ENCODE results near the gene BRS3. TPM values are rescaled to one million over a fixed set of nuclear protein-coding genes. Genes with fewer than 3 reads are reported as not detected.

The BRS3 gene
- not detected in 5 replicates for total RNA-seq (2022; extraction: Qiagen RNA extraction; ENCODE audit: low read depth)

GRCh38 chrX:136487647-136488046 lies at the start of gene BRS3:
Gene BRS3 (plus strand): TSS chrX:136487947. CDS start chrX:136488115, 168 bp downstream.

DNA sequence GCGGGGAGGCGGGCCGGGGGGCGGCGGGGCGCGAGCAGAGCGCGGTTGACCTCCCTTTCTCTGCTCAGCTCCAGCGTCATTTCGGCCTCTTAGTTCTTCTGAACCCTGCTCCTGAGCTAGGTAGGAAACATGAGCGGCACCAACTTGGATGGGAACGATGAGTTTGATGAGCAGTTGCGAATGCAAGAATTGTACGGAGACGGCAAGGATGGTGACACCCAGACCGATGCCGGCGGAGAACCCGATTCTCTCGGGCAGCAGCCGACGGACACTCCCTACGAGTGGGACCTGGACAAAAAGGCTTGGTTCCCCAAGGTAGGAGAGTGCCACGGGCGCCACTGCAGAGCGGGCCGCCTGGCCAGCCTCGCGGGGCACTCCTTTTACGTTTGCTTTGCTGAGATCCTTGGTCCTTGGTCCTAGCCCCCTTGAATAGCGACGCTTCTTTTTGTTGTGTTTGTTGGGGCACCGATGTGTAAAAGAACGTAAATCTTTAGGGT lies 9.9 kb downstream of the BRS3 start, which contains the start of gene HTATSF1:
Gene HTATSF1 (plus strand): TSS at position 37 of the 497 bp plus-strand sequence. CDS start 93 bp downstream, at position 130.

DNA sequence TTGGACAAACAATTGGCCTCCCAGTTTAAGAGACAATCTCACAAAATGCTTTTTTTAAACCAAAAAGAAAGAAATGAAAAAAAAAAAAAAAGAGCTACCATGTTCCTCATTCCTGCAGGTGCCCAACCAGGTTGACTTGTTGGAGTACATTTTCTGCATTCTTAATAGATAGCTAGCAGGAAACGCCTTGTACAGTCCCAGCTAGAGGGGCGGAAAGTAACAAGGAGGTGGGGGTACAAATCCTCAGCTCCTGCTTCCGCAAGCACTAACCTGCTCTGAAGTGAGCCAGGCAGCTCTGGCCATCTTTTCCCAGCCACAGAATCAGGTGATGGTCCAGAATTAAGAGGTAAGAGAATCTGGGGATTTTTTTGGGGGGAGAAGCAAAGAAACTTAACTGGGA lies 44.2 kb downstream of the BRS3 start, which contains the start of gene VGLL1:
Gene VGLL1 (plus strand): TSS at position 265 of the 400 bp plus-strand sequence. CDS start 3,806 bp downstream, outside the sequence.

Other genes starting within 250 kb of the BRS3 start
- 10.1 to 16.0 TPM (median 13.0 TPM) in 5 replicates for gene MAP7D3, start 236.5 kb upstream of the BRS3 start, total RNA-seq (2022; extraction: Qiagen RNA extraction; ENCODE audit: low read depth)
- gene ADGRG4, start 187.0 kb upstream of the BRS3 start, total RNA-seq (2022; extraction: Qiagen RNA extraction; ENCODE audit: low read depth) = not detected in 5 replicates
- 46.3 to 63.4 TPM (median 59.4 TPM) in 5 replicates for gene HTATSF1, start 9.6 kb downstream of the BRS3 start, total RNA-seq (2022; extraction: Qiagen RNA extraction; ENCODE audit: low read depth)
- not detected in 5 replicates for gene VGLL1, start 44.3 kb downstream of the BRS3 start, total RNA-seq (2022; extraction: Qiagen RNA extraction; ENCODE audit: low read depth)
- not detected in 5 replicates for gene CD40LG, start 160.2 kb downstream of the BRS3 start, total RNA-seq (2022; extraction: Qiagen RNA extraction; ENCODE audit: low read depth)